Choroid plexus epithelial cell (primary cell): ENCODE measurements around the gene EXOC3L4.
A peak's percentile ranks its signal among the peaks of the same experiment; 100 is the strongest.

Experiments used
- DNase-seq: peaks from one replicate; pipeline ENCODE4 v3.0.0-alpha.2; 2010; ENCODE audit warnings: low read depth
- H3K4me3 ChIP-seq: 2 replicates; pipeline ENCODE4 v1.5.1; 2011; ENCODE audit warnings: low read depth, mild to moderate bottlenecking, control low read depth, low read length, moderate library complexity
- CTCF ChIP-seq: conservative IDR thresholded peaks from 2 replicates; pipeline ENCODE4 v1.5.1; 2011; ENCODE audit warnings: low read depth, mild to moderate bottlenecking, control low read depth, inconsistent platforms, low read length, moderate library complexity

EXOC3L4 gene

GRCh38 chr14:103140316-103141109 is 46.0 kb downstream of the EXOC3L4 start:
- H3K4me3 ChIP-seq, result no peak overlapping the region
- TF ChIP-seq CTCF, result no peak
- no peak for DNase-seq

- peak; percentile 85 for TF ChIP-seq CTCF
- peak; percentile 61 for DNase-seq
- no peak overlapping the region for H3K4me3 ChIP-seq
Measured at GRCh38 chr14:103141117-103141796, 46.7 kb downstream of the EXOC3L4 start.

- no peak for DNase-seq
- TF ChIP-seq CTCF, result no peak
- no peak overlapping the region for H3K4me3 ChIP-seq
Measured at GRCh38 chr14:103142026-103142425, 47.5 kb downstream of the EXOC3L4 start.

- no peak for TF ChIP-seq CTCF
- no peak for DNase-seq
- no peak overlapping the region for H3K4me3 ChIP-seq
Measured at GRCh38 chr14:103142721-103143302, 48.3 kb downstream of the EXOC3L4 start.

GRCh38 chr14:103143506-103143905 is 49.0 kb downstream of the EXOC3L4 start:
- DNase-seq, result peak; percentile 23

GRCh38 chr14:103144085-103144484 is 49.6 kb downstream of the EXOC3L4 start:
- no peak for TF ChIP-seq CTCF
- H3K4me3 ChIP-seq, result no peak overlapping the region
- DNase-seq, result peak; percentile 27

More at GRCh38 chr14:103143506-103143905, 49.0 kb downstream of the EXOC3L4 start:
- H3K4me3 ChIP-seq, result no peak overlapping the region
- TF ChIP-seq CTCF, result no peak
